ENCODE results near the gene CEACAM21.
"Not testable (repeated sequence)": the region's sequence is repeated elsewhere in the genome, so short reads cannot be mapped to it uniquely, and the experiment has no call there.

CEACAM21 gene

GRCh38 chr19:41549884-41550283 lies 26.1 kb upstream of the CEACAM21 start:
- no peak for DNase-seq

GRCh38 chr19:41551212-41551610 lies 24.8 kb upstream of the CEACAM21 start:
- DNase-seq = no peak

- DNase-seq = no peak
These were observed 24.3 kb upstream of the CEACAM21 start for GRCh38 chr19:41551711-41552110.

- no peak for DNase-seq
These were observed 23.4 kb upstream of the CEACAM21 start for GRCh38 chr19:41552558-41552957.

- no peak for DNase-seq
These were observed 22.2 kb upstream of the CEACAM21 start for GRCh38 chr19:41553804-41554203.

- DNase-seq = no peak
These were observed 21.1 kb upstream of the CEACAM21 start for GRCh38 chr19:41554907-41555306.

GRCh38 chr19:41555748-41556147 lies 20.2 kb upstream of the CEACAM21 start:
- DNase-seq = no peak

GRCh38 chr19:41563854-41564514 lies 12.0 kb upstream of the CEACAM21 start:
- DNase-seq = peak; percentile 8

- peak; percentile 66 for DNase-seq
These were observed 11.2 kb upstream of the CEACAM21 start for GRCh38 chr19:41564515-41565378.

GRCh38 chr19:41565379-41565720 lies 10.6 kb upstream of the CEACAM21 start:
- DNase-seq = peak; percentile 14

GRCh38 chr19:41566001-41566400 lies 10.0 kb upstream of the CEACAM21 start:
- DNase-seq = no peak

GRCh38 chr19:41569481-41570150 lies 6.3 kb upstream of the CEACAM21 start:
- DNase-seq = no peak

- DNase-seq = no peak
These were observed 5.8 kb upstream of the CEACAM21 start for GRCh38 chr19:41570179-41570578.

GRCh38 chr19:41570639-41571112 lies 5.3 kb upstream of the CEACAM21 start:
- DNase-seq = peak; percentile 90

GRCh38 chr19:41577144-41577830 lies 1.3 kb downstream of the CEACAM21 start:
- no peak for DNase-seq

- DNase-seq = no peak
These were observed 1.9 kb downstream of the CEACAM21 start for GRCh38 chr19:41577833-41578232.

- no peak for DNase-seq
These were observed 2.9 kb downstream of the CEACAM21 start for GRCh38 chr19:41578886-41579285.

- DNase-seq = not testable (repeated sequence)
These were observed 5.1 kb downstream of the CEACAM21 start for GRCh38 chr19:41581068-41581467.

GRCh38 chr19:41582577-41583182 lies 6.7 kb downstream of the CEACAM21 start:
- DNase-seq = not testable (repeated sequence)

- no peak for DNase-seq
These were observed 8.4 kb downstream of the CEACAM21 start for GRCh38 chr19:41584260-41584810.

- DNase-seq = no peak
These were observed 9.0 kb downstream of the CEACAM21 start for GRCh38 chr19:41584931-41585330.

GRCh38 chr19:41586064-41586463 lies 10.1 kb downstream of the CEACAM21 start:
- no peak for DNase-seq

Data from eye (tissue), 1 donor.